ENCODE data around the gene DSG4. TPM values are rescaled to one million over a fixed set of nuclear protein-coding genes. Genes with fewer than 3 reads are reported as not detected.

DSG4 gene
- total and polyA plus RNA-seq, 2 of the 4 experiments (the other 2 are of a cell fraction), result not detected

GRCh38 chr18:31445908-31446307, 69.3 kb downstream of the DSG4 start:
- no peak overlapping the region for H4K5ac ChIP-seq (ENCODE audit: low read depth, low read length)
- H3K27me3 ChIP-seq (ENCODE audit: control insufficient read depth, insufficient read depth, low read length), result no peaks in the 10 kb centered on the region
- H2BK120ac ChIP-seq (ENCODE audit: low read depth, low read length), result no peak overlapping the region
- H3K9ac ChIP-seq (ENCODE audit: low read depth, low read length), result no peak overlapping the region
- CTCF ChIA-PET, result no interaction called here
- TF ChIP-seq MXI1 (IDR thresholded peaks at IDR 0.05; ENCODE audit: borderline replicate concordance, low read depth, low read length) (no peak), CEBPB (IDR thresholded peaks at IDR 0.05; ENCODE audit: low read depth, low read length) (no peak), ELK1 (IDR thresholded peaks at IDR 0.05; ENCODE audit: borderline replicate concordance, low read depth, low read length) (no peak), BHLHE40 (IDR thresholded peaks at IDR 0.05; ENCODE audit: low read depth, low read length) (no peak), MAFK (IDR thresholded peaks at IDR 0.05; ENCODE audit: low read depth, low read length) (no peak), RAD21 (IDR thresholded peaks at IDR 0.05; ENCODE audit: low read length) (no peak), RFX5 (IDR thresholded peaks at IDR 0.05; ENCODE audit: low read depth, low read length) (no peak), CTCF (conservative IDR thresholded peaks at IDR 0.05; ENCODE audit: low read depth, low read length) (no peak), USF2 (IDR thresholded peaks at IDR 0.05; ENCODE audit: low read depth, low read length) (no peak), MAZ (IDR thresholded peaks at IDR 0.05; ENCODE audit: borderline replicate concordance, low read depth, low read length) (no peak), FOS (IDR thresholded peaks at IDR 0.05; ENCODE audit: low read depth, low read length) (no peak), NFE2L2 (IDR thresholded peaks at IDR 0.05; ENCODE audit: low read depth, low read length) (no peak), RCOR1 (IDR thresholded peaks at IDR 0.05; ENCODE audit: insufficient replicate concordance, low read length) (no peak), SMC3 (IDR thresholded peaks at IDR 0.05; ENCODE audit: low read depth, low read length) (no peak), CHD1 (IDR thresholded peaks at IDR 0.05; ENCODE audit: low read depth, low read length) (no peak), POLR2A (IDR thresholded peaks at IDR 0.05; ENCODE audit: low read depth, low read length) (no peak)
- H3K4ac ChIP-seq (ENCODE audit: low read depth, low read length), result no peak overlapping the region
- no peak overlapping the region for H3K14ac ChIP-seq (replicated peaks; ENCODE audit: low read depth, low read length)
- H2BK20ac ChIP-seq (ENCODE audit: low read depth, low read length), result no peak overlapping the region
- H2AK5ac ChIP-seq (ENCODE audit: low read depth, low read length), result no peak overlapping the region
- no TSS peak for BruUV-seq (replicated peaks)
- ATAC-seq (ENCODE audit: low read depth) (no peak), DNase-seq (no peak)
- no peak overlapping the region for H3K4me3 ChIP-seq (ENCODE audit: insufficient read depth, low read depth, low read length)
- no peaks in the 10 kb centered on the region for H3K79me1 ChIP-seq (ENCODE audit: low read depth in 1 of 2, low read length in 2 of 2)
- POLR2A ChIA-PET (ENCODE audit: unreplicated experiment), result no interaction called here
- no peak overlapping the region for H4K8ac ChIP-seq (ENCODE audit: low read depth in 2 of 2, low read length in 2 of 2)
- H3K18ac ChIP-seq (ENCODE audit: low read depth, low read length), result no peak overlapping the region
- H2AFZ ChIP-seq (replicated peaks; ENCODE audit: low read length, poor library complexity), result no peak overlapping the region
- no peak overlapping the region for H2BK15ac ChIP-seq (ENCODE audit: low read depth, low read length)
- no peaks in the 10 kb centered on the region for H3K4me1 ChIP-seq (ENCODE audit: control insufficient read depth, insufficient read depth, low read length)
- no peak overlapping the region for H3K56ac ChIP-seq (ENCODE audit: extremely low read depth, insufficient read depth, low read length)
- H3K4me2 ChIP-seq (ENCODE audit: low read depth, low read length), result no peak overlapping the region
- H4K20me1 ChIP-seq (ENCODE audit: insufficient read depth, low read length), result no peaks in the 10 kb centered on the region
- intact Hi-C loops (cut with micrococcal nuclease) (no loop called here), in situ Hi-C loops (cut with MboI; ENCODE audit: low sequenced_read_pairs) (no loop called here), dilution Hi-C loops (cut with HindIII; ENCODE audit: low sequenced_read_pairs, unreplicated experiment) (no loop called here)
- no peak overlapping the region for H3K27ac ChIP-seq (ENCODE audit: insufficient read depth, low read length)
- no peak overlapping the region for H2BK5ac ChIP-seq (ENCODE audit: low read depth, low read length, poor library complexity, severe bottlenecking)
- H3K23ac ChIP-seq (ENCODE audit: low read depth, low read length), result no peak overlapping the region
- H3K9me1 ChIP-seq (ENCODE audit: insufficient read depth, low read length), result no peaks in the 10 kb centered on the region
- H3K36me3 ChIP-seq (ENCODE audit: control insufficient read depth, insufficient read depth, low read length), result no peaks in the 10 kb centered on the region
- H4K91ac ChIP-seq (ENCODE audit: insufficient read depth, low read depth, low read length), result no peak overlapping the region
- no peaks in the 10 kb centered on the region; the same call in 1 of the 2 replicates for H3K9me3 ChIP-seq (ENCODE audit: control insufficient read depth, insufficient read depth, low read length)
- H2AK9ac ChIP-seq (replicated peaks; ENCODE audit: low read depth, low read length, poor library complexity), result no peak overlapping the region
